ENCODE results near the gene PAX7. TPM values are rescaled to one million over a fixed set of nuclear protein-coding genes. Genes with fewer than 3 reads are reported as not detected.

PAX7 gene
- polyA plus RNA-seq, 1 experiment, result not detected

DNA sequence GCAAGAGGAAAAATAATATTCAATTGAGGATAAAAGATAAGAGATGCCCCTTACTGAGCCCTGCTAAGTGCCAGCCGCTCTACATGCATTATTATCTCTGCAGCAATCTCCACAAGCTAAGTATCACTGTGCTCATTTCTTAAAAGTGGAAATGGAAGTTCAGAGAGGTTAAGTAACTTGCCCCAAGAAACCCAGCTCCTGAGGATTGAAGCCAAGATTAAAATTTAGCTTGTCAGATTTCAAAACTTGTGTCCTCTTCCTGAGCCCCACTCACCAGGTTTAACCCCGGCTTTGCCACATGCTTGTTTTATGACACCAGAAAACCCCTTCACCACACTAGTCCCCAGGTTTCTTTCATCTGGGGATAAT is 11.2 kb upstream of the PAX7 start:
- CTCF ChIA-PET, result interaction anchor here (0.8 kb wide), 1 partner anchor 23 kb away, joined by 3 read pairs; no protein-coding TSS in a partner anchor
- TF ChIP-seq CTCF (IDR thresholded peaks at IDR 0.05; ENCODE audit: insufficient read depth, low read depth, low read length), result no peak
- H3K36me3 ChIP-seq (ENCODE audit: control insufficient read depth, insufficient read depth, low read length), result no peaks in the 10 kb centered on the region
- no peaks in the 10 kb centered on the region; the same call in 1 of the 2 replicates for H3K27me3 ChIP-seq (ENCODE audit: control insufficient read depth, insufficient read depth, low read length)
- no peak for DNase-seq (ENCODE audit: low read depth)
- no peak overlapping the region for H3K4me3 ChIP-seq (ENCODE audit: low read depth, low read length)
- POLR2A ChIA-PET, result no interaction called here

DNA sequence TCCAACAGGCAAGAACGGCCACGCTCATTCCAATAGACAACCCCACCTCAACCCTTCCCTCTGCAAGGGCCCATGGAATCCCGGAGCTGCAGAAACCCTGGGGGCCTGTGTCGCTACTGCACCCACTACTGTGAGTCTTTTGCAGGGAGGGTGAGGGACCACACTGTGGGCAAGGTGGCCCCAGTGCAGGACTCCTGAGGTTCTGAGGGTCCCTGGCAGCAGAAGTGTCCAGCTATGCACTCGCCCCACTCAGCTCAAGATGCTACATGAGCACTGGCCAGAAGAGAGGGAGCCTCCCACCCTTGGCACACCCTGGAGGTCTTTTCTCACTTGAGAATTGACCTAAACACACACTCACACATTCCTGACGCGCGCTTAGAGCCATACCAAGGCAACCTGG is 2.1 kb upstream of the PAX7 start:
- H3K4me3 ChIP-seq (ENCODE audit: low read depth, low read length), result no peak overlapping the region

DNA sequence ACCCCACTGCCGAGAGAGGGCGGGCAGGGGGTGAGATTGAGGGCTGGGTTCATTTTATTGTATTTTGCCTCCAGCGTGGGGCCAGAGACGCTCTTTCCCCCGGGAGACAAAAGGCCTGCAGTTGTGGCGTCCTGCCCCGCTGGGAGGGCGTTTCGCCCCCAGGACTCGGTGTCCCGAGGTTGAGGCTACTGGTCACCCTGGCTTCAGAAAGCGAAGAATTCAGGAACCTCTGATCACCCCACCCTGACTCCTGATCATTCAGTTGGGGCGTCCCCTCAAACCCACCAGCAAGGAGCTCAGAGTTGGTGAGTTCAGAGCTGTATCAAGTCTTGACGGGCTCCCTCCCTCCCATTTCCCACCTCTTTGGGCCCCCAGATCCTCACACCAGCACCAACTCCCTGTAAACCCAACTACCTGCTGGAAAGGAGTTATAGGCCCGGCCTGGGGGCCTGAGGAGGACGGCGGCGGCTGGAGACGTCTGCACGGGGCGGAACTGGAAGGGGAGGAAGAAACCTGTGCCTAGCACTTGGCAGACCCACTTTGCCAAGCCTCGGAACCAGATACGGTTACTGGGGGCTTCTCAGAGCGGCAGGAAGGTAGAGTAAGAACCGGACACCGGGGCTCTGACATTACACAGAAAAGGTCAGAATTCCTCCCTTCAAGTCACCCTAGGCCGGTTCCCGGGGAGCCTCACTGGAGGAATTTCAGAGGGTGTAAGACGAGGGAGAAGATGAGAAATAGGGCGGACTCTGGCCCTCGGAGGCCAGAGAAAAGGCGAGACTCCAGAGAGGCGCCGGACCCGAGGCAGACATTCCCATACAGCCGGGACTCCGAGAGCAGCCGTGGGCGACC is 761 bp upstream of the PAX7 start:
- no peak for DNase-seq (ENCODE audit: low read depth)
- H3K27me3 ChIP-seq (ENCODE audit: control insufficient read depth, insufficient read depth, low read length), result peaks cover 56% of the 10 kb centered on the region
- no peaks in the 10 kb centered on the region for H3K36me3 ChIP-seq (ENCODE audit: control insufficient read depth, insufficient read depth, low read length)
- TF ChIP-seq CTCF (IDR thresholded peaks at IDR 0.05; ENCODE audit: insufficient read depth, low read depth, low read length), result no peak
- ChIA-PET POLR2A (no interaction called here), CTCF (no interaction called here)
- H3K4me3 ChIP-seq (ENCODE audit: low read depth, low read length), result no peak overlapping the region

More for the DNA sequence above, 2.1 kb upstream of the PAX7 start:
- DNase-seq (ENCODE audit: low read depth), result no peak
- CTCF ChIA-PET, result interaction anchor here (0.8 kb wide), 1 partner anchor 31 kb away, joined by 3 read pairs; no protein-coding TSS in a partner anchor
- Histone ChIP-seq H3K27me3 (ENCODE audit: control insufficient read depth, insufficient read depth, low read length) (peaks cover 43% of the 10 kb centered on the region), H3K36me3 (ENCODE audit: control insufficient read depth, insufficient read depth, low read length) (no peaks in the 10 kb centered on the region)
- no peak for TF ChIP-seq CTCF (IDR thresholded peaks at IDR 0.05; ENCODE audit: insufficient read depth, low read depth, low read length)
- POLR2A ChIA-PET, result no interaction called here

DNA sequence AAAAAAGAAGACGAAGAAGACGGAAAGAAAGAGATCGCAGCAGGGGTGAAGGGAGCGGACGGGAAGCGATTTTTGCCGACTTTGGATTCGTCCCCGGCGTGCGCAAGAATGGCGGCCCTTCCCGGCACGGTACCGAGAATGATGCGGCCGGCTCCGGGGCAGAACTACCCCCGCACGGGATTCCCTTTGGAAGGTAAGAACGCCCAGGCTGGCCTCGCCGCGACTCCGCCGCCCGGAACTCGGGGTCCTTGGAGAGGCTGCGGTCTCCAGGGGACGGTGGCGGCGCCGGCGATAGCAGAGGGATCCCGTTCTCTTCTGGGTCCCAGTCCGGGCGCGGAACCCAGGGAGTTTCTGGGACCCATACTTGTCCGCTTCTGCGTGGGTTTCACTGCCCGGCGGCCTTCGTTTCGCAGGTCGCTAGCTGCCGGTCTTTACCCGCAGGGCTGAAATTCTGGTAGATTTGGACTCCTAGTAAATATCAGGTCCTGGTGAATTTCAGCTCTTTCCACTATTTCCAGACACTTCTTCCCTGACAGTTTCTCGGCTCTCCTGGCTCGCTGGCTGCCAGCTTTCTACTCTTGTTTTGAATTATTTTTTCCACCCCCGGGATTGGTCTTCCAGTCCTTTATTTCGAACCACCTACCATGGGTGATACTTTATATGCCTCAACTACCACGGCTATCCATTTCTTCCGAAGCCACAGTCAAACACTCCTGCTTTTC is 1.0 kb downstream of the PAX7 start:
- Histone ChIP-seq H3K27me3 (ENCODE audit: control insufficient read depth, insufficient read depth, low read length) (peaks cover 70% of the 10 kb centered on the region), H3K36me3 (ENCODE audit: control insufficient read depth, insufficient read depth, low read length) (no peaks in the 10 kb centered on the region), H3K4me3 (ENCODE audit: low read depth, low read length) (no peak overlapping the region)
- CTCF ChIA-PET, result no interaction called here
- no peak for DNase-seq (ENCODE audit: low read depth)
- POLR2A ChIA-PET, result no interaction called here
- TF ChIP-seq CTCF (IDR thresholded peaks at IDR 0.05; ENCODE audit: insufficient read depth, low read depth, low read length), result no peak

DNA sequence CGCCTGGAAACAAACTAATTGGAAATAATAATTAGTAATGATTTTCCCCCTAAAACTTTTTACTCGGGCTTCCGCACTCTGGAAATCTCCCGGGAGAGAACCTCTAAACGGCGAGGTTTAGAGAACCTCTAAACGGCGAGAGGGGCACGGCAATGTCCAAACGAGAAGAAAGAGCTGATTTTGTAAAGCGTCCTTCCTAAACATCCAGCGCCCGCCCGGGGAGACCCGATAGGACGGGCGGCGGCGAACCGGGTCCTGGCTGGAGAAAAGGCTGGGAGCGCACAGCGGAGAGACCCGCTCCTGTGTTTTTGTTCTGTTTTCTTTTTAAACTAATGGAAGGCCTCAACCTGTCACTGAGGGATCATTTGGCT is 1.6 kb downstream of the PAX7 start:
- no peak for DNase-seq (ENCODE audit: low read depth)
- no peak overlapping the region for H3K4me3 ChIP-seq (ENCODE audit: low read depth, low read length)
- peaks cover 76% of the 10 kb centered on the region for H3K27me3 ChIP-seq (ENCODE audit: control insufficient read depth, insufficient read depth, low read length)
- ChIA-PET POLR2A (no interaction called here), CTCF (no interaction called here)
- no peak for TF ChIP-seq CTCF (IDR thresholded peaks at IDR 0.05; ENCODE audit: insufficient read depth, low read depth, low read length)
- no peaks in the 10 kb centered on the region for H3K36me3 ChIP-seq (ENCODE audit: control insufficient read depth, insufficient read depth, low read length)

Measured in BJ (cell line).